Neural cell (in vitro differentiated cells): ENCODE data around the gene PHACTR1. TPM values are rescaled to one million over a fixed set of nuclear protein-coding genes. Genes with fewer than 3 reads are reported as not detected.

ENCODE experiments used
- H2AFZ ChIP-seq: fragments of 200-600, 300-800 bp; sonication (generic), shearing (Covaris generic); 2 replicates; pipeline ENCODE4 v1.6.0; 2014; ENCODE audit warnings: low read depth, mild to moderate bottlenecking, antibody characterized with exemption, low read length, moderate library complexity
- H3F3A ChIP-seq: fragments of 200-600 bp; shearing (Covaris generic); 2 replicates; pipeline ENCODE4 v1.6.1; 2016; ENCODE audit warnings: mild to moderate bottlenecking, moderate library complexity, mixed read lengths, antibody characterized with exemption, low read length; ENCODE audit not compliant: insufficient read depth, poor library complexity, severe bottlenecking
- H3K27ac ChIP-seq: fragments of 200-600, 300-800 bp; sonication (generic), shearing (Covaris generic); 2 replicates; pipeline ENCODE4 v1.5.1; 2014; ENCODE audit warnings: mild to moderate bottlenecking, low read length, moderate library complexity
- H3K27me3 ChIP-seq: fragments of 300-800, 200-600 bp; sonication (generic), shearing (Covaris generic); 2 replicates; pipeline ENCODE4 v1.6.0; 2014; ENCODE audit warnings: mild to moderate bottlenecking, low read depth, low read length, moderate library complexity; ENCODE audit not compliant: insufficient read depth
- H3K36me3 ChIP-seq: fragments of 300-800, 200-600 bp; sonication (generic), shearing (Covaris generic); 2 replicates; pipeline ENCODE4 v1.5.1; 2014; ENCODE audit warnings: mild to moderate bottlenecking, antibody characterized with exemption, low read length, moderate library complexity; ENCODE audit not compliant: insufficient read depth
- H3K4me2 ChIP-seq: fragments of 300-800, 200-600 bp; sonication (generic), shearing (Covaris generic); 2 replicates; pipeline ENCODE4 v1.6.0; 2014; ENCODE audit warnings: mild to moderate bottlenecking, low read length
- H3K4me3 ChIP-seq: fragments of 300-800, 200-600 bp; sonication (generic), shearing (Covaris generic); 2 replicates; pipeline ENCODE4 v1.5.1; 2014; ENCODE audit warnings: mild to moderate bottlenecking, low read length, moderate library complexity
- H3K79me2 ChIP-seq: fragments of 200-600 bp; shearing (Covaris generic); replicated peaks from 2 replicates; pipeline ENCODE4 v1.6.0; 2014; ENCODE audit warnings: mild to moderate bottlenecking, low read length, moderate library complexity; ENCODE audit not compliant: insufficient read depth
- H3K9ac ChIP-seq: fragments of 300-800, 200-600 bp; sonication (generic), shearing (Covaris generic); 2 replicates; pipeline ENCODE4 v1.6.1; 2016; ENCODE audit warnings: mild to moderate bottlenecking, low read length, mixed read lengths
- H3K9me2 ChIP-seq: fragments of 200-600 bp; shearing (Covaris generic); 2 replicates; pipeline ENCODE4 v1.6.1; 2016; ENCODE audit warnings: mild to moderate bottlenecking, low read length, mixed read lengths; ENCODE audit not compliant: insufficient read depth
- H3K9me3 ChIP-seq: fragments of 200-600, 300-800 bp; sonication (generic), shearing (Covaris generic); 2 replicates; pipeline ENCODE4 v1.6.1; 2016; ENCODE audit warnings: mild to moderate bottlenecking, mixed run types, low read length, moderate library complexity, mixed read lengths
- H4K20me1 ChIP-seq: fragments of 200-600 bp; shearing (Covaris generic); 2 replicates; pipeline ENCODE4 v1.6.1; 2016; ENCODE audit warnings: mild to moderate bottlenecking, mixed run types; ENCODE audit not compliant: insufficient read depth
- EP300 ChIP-seq: fragments of 450-650 bp; conservative IDR thresholded peaks from 2 replicates; pipeline ENCODE4 v1.6.1; 2014; ENCODE audit warnings: antibody characterized with exemption, mild to moderate bottlenecking, moderate library complexity; ENCODE audit not compliant: poor library complexity, severe bottlenecking
- EZH2 ChIP-seq: fragments of 200-600, 300-800 bp; shearing (Covaris generic), sonication (generic); IDR thresholded peaks from 2 replicates; pipeline ENCODE4 v1.6.1; 2014; ENCODE audit warnings: antibody characterized with exemption, low read length, borderline replicate concordance, mild to moderate bottlenecking; ENCODE audit not compliant: insufficient read depth, poor library complexity, severe bottlenecking
- MXI1 ChIP-seq: fragments of 450-650 bp; conservative IDR thresholded peaks from 2 replicates; pipeline ENCODE4 v1.6.1; 2014; ENCODE audit warnings: antibody characterized with exemption, mild to moderate bottlenecking; ENCODE audit not compliant: poor library complexity, severe bottlenecking
- POLR2AphosphoS5 ChIP-seq: IDR thresholded peaks from 2 replicates; pipeline ENCODE4 v1.6.1; 2012
- RAD21 ChIP-seq: fragments of 450-650 bp; conservative IDR thresholded peaks from 2 replicates; pipeline ENCODE4 v1.6.1; 2014; ENCODE audit warnings: antibody characterized with exemption, mild to moderate bottlenecking, moderate library complexity
- REST ChIP-seq: IDR thresholded peaks from 2 replicates; pipeline ENCODE4 v1.6.1; 2012; ENCODE audit warnings: borderline replicate concordance
- SMC3 ChIP-seq: fragments of 450-650 bp; conservative IDR thresholded peaks from 2 replicates; pipeline ENCODE4 v1.6.1; 2014; ENCODE audit warnings: antibody characterized with exemption, mild to moderate bottlenecking, moderate library complexity; ENCODE audit not compliant: poor library complexity
- TAF1 ChIP-seq: IDR thresholded peaks from 2 replicates; pipeline ENCODE4 v1.6.1; 2012; ENCODE audit warnings: low read depth
- polyA plus RNA-seq: library from polyadenylated mRNA; depleted of rRNA; stranded (reverse); fragments of >200 nt; gene quantifications from 2 replicates; pipeline ENCODE4 v1.2.3, GENCODE V29; 2014
- TF ChIP-seq, protein P1 (sequence below): fragments of 450-650 bp; IDR thresholded peaks from 2 replicates; pipeline ENCODE4 v1.5.1; 2014; ENCODE audit warnings: antibody characterized with exemption, mild to moderate bottlenecking, moderate library complexity; ENCODE audit not compliant: poor library complexity, severe bottlenecking

The PHACTR1 gene
- polyA plus RNA-seq, 1 donor from 2014 or later, result 7.8 TPM

GRCh38 chr6:13147376-13147775 lies 430.8 kb downstream of the PHACTR1 start:
- H3K9me3 ChIP-seq, result no peaks in the 10 kb centered on the region
- no peaks in the 10 kb centered on the region for H3K27me3 ChIP-seq
- no peaks in the 10 kb centered on the region for H3K79me2 ChIP-seq

DNA sequence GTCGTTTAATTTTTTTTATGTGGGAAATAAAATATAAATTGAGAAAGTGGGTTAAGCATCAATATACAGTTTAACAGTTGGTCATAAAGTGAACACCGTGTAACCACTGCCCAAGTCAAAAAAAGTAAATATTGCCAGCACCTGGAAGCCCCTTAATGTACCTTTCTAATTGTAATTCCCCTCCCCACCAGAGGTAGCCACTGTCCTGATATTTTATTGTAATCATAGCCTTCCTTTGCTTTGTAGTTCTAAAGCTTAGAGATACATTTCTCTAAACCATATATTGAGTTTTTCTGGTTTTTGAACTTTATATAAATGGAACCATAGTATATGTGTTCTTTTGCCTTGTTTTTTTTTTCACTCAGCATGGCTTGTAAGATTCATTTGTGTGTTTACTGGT lies 431.2 kb downstream of the PHACTR1 start:
- Histone ChIP-seq H3K36me3 (no peaks in the 10 kb centered on the region), H3F3A (no peaks in the 10 kb centered on the region), H3K9ac (no peak overlapping the region), H3K27ac (no peak overlapping the region), H3K4me3 (no peak overlapping the region), H3K4me2 (no peak overlapping the region), H3K27me3 (no peaks in the 10 kb centered on the region), H3K9me2 (no peaks in the 10 kb centered on the region), H3K9me3 (no peaks in the 10 kb centered on the region), H3K79me2 (no peaks in the 10 kb centered on the region), H2AFZ (no peak overlapping the region), H4K20me1 (no peaks in the 10 kb centered on the region)
- TF ChIP-seq EP300 (no peak), EZH2 (no peak), REST (no peak), MXI1 (no peak), POLR2AphosphoS5 (no peak), TAF1 (no peak), RAD21 (no peak)

More at GRCh38 chr6:13147376-13147775, 430.8 kb downstream of the PHACTR1 start:
- no peak overlapping the region for H3K9ac ChIP-seq
- H3F3A ChIP-seq, result no peaks in the 10 kb centered on the region
- H3K4me3 ChIP-seq, result no peak overlapping the region
- no peaks in the 10 kb centered on the region for H3K36me3 ChIP-seq
- no peak overlapping the region for H3K27ac ChIP-seq
- H4K20me1 ChIP-seq, result no peaks in the 10 kb centered on the region
- H2AFZ ChIP-seq, result no peak overlapping the region
- no peak overlapping the region for H3K4me2 ChIP-seq
- H3K9me2 ChIP-seq, result no peaks in the 10 kb centered on the region
- TF ChIP-seq RAD21 (no peak), MXI1 (no peak), EP300 (no peak), SMC3 (no peak), REST (no peak), EZH2 (no peak), TAF1 (no peak), POLR2AphosphoS5 (no peak)
- TF ChIP-seq, protein P1, sequence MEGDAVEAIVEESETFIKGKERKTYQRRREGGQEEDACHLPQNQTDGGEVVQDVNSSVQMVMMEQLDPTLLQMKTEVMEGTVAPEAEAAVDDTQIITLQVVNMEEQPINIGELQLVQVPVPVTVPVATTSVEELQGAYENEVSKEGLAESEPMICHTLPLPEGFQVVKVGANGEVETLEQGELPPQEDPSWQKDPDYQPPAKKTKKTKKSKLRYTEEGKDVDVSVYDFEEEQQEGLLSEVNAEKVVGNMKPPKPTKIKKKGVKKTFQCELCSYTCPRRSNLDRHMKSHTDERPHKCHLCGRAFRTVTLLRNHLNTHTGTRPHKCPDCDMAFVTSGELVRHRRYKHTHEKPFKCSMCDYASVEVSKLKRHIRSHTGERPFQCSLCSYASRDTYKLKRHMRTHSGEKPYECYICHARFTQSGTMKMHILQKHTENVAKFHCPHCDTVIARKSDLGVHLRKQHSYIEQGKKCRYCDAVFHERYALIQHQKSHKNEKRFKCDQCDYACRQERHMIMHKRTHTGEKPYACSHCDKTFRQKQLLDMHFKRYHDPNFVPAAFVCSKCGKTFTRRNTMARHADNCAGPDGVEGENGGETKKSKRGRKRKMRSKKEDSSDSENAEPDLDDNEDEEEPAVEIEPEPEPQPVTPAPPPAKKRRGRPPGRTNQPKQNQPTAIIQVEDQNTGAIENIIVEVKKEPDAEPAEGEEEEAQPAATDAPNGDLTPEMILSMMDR, result no peak
